ENCODE measurements around the gene C14orf119.

C14orf119 gene

DNA sequence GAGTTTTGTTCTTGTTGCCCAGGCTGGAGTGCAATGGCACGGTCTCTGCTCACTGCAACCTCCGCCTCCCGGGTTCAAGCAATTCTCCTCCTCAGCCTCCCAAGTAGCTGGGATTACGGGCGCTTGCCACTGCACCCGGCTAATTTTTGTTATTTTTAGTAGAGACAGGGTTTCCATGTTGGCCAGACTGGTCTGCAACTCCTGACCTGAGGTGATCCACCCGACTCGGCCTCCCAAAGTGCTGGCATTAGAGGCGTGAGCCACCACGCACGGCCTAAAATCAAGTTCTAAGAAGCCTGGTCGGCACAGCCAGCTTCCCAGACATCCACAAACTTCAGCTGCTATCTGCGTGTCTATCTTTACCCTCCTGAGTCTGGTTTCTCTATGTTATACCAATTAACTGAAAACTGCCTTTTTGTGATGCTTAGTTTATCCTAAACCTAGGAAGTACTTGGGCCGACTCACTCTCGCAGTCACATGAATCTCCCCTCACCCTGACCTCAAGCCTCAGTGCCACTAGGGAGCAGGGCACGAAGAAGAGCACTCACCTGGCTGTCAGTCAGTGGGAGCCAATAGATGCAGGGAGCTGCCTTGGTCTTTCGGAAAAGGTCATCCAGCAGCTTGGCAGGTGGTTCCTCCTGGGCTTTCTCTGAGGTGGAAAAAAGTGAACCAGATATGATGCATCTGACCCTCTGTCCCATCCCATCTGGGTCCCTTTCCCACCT, 34.6 kb upstream of the C14orf119 start:
- DNase-seq (ENCODE audit: low read depth) = no peak

DNA sequence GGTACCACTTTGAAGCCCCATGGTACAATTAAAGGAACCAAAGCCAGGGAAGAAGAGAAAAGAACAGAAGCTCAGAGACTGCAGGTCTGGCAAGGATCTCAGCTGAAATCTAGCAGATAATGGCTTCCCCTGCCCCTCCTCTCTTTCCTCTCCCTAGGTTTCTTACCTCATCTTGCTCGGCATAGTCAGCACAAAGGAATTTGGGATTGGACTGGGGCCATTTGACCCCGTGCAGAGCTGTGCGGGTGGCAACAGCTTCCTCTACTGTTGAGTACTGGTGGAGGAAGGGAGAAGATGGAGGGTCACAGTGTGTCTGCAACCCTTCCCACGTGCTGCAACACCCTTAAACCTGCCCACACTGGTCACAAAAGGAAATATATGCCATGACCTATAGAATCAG, 33.3 kb upstream of the C14orf119 start:
- no peak for DNase-seq (ENCODE audit: low read depth)

DNA sequence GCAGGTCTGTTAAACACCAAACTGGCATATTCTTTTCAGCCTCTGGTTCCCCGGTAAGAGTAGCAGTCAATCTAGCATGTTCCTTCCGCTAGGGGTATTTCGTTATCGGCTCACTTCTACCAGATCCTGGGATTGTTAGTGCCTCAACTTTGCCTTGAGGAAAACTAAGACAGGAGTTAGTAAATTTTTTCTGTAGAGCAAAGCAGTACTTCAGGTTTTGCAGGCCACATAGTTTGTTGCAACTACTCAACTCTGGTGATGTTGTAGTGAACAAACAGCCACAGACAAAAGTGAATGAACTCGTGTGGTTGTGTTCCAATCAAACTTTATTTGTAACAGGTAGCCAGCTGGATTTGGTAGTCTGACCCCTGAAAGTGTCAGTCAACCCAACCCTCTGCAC, 31.7 kb upstream of the C14orf119 start:
- no peak for DNase-seq (ENCODE audit: low read depth)

DNA sequence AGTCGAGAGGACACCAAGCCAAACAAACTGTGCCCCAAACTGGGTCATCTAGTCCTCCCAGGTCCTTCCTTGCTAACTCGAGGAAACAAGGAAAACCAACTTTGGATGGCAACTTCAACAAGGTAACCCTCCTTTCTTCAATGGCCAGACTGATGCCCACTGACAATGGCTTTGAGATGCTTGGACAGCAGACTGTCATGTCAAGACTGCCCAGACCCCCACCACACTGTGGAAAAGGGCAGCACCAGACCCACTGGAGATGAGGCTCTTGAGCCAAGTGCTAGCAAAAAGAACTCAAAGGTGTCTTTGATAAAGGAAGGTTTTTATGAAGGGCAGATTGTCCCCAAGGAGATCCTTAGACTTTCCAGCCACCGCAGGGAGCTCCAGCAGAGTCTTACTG, 28.9 kb upstream of the C14orf119 start:
- DNase-seq (ENCODE audit: low read depth) = no peak

DNA sequence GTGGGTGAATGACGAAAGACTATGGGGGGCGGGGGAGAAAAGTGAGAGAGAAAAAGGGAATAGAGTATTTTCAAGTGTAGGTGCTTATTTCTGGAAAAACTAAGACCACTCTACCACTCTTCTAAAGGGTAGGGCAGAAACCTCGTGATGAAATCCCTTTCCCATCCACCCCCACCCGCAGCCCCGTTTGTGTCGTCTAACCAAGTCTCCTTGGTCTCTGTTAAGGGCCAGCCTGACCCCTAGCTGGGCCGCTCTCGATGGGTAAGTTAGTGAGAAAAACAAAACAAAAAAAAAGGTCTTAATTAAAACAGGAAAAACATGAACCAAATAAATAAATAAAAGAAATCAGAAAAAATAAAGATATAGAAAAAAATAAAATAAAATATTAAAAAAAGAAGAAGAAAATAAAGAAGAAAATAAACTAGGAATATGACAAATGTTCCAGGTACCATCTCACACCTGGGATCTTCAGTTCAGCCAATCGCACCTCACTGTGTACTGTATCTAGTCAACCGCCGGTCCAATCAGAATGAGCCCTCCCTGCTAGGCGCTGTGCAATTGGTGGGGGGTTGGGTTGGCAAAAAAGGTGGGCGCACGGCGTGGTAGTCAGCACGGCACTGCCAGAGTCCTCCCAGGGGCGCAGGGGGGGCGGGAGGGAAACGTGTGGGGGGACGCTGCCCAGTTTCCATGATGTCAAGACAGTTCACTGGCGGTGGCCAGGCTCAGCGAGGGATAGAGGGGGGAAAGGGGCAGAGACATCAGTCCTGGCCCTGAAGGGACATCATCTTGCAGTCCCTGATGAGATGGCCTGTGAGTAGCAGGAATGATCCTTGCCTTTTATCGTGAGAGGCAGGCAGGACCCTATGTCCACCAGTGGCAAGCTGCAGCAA, 28.2 kb upstream of the C14orf119 start:
- DNase-seq (ENCODE audit: low read depth) = no peak

DNA sequence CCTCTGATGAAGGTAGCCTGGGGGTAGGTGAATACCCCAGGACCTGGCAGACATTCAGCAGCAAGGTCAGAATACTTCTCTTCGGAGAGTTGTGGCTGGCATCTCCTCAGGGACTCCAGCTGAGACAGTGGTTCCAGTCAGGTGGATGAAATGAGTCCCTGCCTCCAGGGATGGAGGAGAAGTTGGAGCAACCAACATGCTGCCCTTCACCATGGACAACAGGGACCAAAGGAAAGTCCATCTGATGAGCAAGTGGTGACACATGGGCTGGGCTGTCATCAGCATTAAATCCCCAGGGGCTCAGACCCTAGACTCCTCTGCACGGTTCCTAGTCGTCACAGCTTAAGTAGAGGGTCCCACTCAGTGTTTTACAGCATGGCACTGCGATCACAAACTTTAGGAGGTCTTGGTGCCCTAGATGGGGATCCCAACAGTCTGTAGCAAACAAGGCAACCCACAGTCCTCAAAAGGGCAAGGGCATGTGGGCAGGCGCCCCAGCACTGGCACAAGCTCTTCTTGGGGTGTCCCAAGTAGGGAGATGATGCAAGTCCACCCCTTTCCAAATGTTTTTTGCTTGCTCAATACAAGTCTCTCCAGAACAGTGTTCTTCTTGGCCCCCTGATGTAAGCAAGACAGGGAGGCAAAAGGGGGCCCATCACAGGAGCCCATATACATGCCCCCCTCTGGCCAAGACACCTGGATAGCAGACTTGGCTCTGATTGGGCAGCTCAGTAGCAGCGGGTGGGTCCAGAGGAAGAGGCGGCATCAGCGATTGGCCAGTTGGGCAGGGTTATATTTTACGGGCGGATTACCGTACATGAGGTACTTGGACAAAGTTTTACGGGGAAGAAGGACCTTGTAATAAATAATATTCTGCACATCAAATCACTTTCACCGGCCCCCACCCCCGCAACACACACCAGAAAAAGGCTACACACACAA, 27.2 kb upstream of the C14orf119 start:
- DNase-seq (ENCODE audit: low read depth) = no peak

DNA sequence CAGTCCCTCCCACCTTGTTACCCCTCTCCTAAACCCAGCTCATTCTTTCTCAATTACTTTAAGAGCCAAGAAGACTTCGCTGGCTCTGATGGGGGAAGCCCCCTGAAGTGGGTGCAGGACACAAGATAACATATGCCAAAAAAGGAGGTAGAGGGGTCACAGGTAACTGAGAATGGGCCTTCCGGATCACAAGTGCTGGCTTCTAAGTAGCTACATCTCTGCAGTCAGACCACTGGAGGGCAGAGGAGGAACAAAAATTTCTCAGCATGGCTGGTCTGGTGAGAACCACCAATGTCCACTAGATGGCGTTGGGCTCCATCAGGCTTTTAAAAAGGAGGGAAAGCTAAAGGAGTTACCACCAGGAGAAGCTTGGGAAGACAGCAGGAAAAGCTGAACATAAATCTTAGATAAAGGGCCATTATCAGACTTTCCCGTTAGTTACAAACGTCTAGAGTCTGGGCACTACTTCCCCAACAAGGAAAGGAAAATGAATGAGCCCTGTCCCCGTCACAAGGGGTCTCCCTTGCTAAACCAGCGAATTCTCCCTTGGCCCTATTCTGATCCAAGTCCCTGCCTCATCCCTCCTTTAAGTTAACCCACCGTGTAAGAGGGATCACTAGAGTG, 26.4 kb upstream of the C14orf119 start:
- peak; percentile 44 for DNase-seq (ENCODE audit: low read depth)

DNA sequence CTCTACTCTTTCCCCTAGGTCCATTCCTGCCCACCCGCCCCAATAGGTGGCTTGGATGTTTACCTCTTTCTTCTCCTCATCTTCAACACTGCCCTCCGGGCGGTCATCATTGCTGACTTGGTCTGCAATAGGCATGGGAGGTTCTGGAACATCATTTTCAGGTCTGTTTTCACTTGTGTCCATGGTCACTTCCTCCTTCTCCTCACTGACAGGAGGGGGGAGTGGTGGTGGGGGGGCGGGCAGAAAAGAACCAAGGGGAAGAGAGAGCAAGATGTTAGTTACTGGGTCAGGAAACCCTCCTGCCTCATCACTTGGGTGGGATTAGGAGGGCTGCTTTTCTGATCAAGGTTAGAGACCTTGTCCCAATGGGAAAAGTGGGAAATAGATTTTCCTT, 25.9 kb upstream of the C14orf119 start:
- no peak for DNase-seq (ENCODE audit: low read depth)

DNA sequence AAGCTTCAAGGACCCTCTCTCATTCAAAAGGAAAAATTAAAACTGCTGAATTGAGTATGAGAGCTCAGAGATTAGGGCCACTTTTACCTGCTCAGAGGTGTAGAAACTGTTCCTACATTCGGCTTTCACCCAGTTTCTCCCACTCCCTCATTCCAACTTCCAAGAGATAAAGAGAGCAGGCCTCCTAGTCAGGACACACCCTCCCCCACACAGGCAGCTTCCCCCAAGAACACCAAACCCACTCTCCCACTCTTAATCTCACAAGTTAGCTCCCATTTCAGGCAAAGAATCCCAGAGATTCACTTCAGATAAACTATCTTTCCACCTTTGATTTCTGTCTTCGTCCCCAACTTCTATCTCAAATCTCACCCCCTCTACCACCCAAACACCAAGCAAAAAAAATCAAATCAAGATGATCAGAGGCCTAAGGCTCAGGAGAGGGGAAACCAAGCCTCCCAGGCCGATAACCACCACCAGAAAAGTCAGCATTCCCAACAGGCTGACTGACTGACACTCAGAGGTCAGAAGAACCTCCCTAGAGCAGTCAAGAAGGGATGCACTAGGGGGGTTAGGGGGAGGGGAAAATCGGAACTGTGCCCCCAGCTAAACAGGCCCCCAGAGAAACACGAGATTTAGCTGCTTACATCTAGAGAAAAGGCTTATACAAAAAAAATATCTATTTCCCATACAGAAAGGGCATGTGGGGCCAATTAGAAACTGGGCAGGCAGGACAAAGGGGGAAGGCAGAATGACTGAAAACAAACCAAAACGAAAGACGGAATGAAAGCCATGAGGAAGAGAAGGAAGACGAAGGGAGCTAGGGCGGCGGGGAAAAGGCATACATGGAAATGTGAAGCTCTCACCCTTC, 24.8 kb upstream of the C14orf119 start:
- DNase-seq (ENCODE audit: low read depth) = no peak

DNA sequence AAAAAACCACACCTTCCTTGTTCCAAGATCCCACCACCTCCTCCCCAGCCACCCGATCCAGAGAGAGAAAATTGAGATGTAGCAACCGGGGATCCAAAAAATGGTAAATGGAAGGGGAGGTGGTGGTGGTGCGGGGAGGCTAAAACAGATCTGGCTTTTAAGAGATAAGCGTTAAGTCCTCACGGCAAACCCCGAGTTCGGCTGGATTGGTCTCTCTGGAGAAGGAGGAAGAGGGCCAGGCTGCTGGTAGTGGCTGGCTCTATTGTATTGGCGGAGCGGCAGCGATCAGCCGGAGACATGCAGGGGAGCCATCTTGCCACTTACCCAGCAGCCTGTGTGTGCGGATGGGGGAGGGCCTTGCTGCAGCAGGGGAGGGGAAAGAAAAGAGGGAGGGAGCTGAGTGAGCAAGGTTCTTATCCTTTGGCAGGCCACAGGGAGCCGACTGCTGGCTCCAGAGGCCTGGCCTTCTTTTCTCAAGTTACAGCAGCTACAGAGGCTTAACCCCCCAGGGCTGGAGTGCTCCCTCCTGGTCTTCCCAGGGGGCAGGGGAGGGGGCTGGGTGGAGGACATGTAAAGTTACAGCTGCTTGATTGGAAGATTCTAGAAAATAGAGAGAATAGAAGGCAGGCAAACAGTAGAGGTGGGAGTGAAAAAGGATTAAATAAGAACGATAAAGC, 23.9 kb upstream of the C14orf119 start:
- peak; percentile 67 for DNase-seq (ENCODE audit: low read depth)

DNA sequence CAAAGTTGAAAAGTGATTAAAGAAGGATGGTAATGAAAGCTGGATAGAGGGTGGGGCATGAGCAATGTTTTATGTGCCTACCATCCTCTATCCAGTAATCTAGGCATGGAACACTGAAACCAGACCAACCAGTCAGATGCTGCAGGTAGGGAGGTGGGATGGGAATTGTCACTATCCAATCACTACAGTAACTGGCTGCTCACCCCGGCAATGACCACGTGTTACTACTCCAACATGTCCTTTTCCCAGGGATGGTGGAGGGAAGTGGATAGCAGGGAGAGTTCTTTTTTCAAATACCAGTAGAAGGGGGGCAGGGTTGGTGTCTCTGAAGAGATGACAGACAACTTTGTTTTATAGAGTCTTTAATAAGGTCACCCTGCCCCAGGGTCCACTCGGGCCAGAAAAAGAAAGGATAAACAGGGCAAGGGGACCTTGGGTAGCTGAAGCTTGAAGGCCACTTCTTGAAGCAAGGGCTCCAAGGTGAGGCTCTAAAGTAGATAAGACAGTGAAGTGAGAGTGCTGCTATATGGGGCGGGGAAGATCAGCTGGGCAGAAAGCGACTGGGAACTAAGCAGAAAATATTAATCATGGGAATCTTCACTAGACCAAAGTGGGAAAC, 23.3 kb upstream of the C14orf119 start:
- DNase-seq (ENCODE audit: low read depth) = no peak

DNA sequence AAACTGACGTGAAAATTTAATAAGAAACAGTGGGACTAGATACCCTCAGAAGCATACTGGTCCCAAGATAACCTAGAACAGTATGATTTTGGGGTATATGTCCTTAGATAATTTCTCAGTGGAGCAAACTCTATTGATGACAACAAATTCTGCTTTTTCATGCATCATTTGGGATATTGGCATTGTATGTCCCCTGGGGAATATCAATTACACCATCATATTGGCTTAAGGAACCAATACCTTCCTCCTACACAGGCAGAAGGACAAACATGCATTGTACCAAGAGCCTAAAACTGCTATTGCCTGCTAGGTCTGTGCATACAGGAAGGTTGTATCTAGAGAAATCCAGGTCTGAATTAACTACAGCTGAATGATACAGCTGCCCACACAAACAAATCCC, 20.4 kb upstream of the C14orf119 start:
- DNase-seq (ENCODE audit: low read depth) = no peak

DNA sequence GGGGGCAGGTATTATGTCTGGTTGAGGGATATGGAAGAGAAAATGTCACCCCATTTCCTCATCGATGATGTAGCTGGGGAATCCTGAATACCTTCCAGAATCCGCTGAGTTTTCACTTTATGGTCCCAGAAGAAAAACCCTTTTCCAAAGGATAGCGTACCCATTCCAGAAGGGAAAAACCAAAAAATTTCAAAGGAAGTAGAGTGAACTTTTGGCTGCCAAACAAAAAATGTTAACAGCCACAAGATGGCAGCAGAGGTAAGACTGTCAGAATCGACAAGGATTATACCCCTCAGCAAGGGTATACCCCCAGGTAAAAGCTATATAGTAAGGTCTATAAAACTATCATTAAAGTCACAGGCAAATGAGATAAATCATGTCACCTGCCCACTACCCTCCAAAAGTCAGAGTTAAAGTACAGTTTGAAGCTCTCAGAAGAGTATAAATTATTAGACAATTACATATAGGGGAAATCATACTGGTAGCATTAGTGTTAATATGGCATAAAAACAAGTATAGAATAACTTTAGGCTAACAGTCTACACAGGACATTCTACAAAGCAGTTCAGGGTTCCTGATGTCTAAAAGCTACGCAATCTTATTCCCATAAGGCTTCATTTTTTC, 18.4 kb upstream of the C14orf119 start:
- DNase-seq (ENCODE audit: low read depth) = no peak

DNA sequence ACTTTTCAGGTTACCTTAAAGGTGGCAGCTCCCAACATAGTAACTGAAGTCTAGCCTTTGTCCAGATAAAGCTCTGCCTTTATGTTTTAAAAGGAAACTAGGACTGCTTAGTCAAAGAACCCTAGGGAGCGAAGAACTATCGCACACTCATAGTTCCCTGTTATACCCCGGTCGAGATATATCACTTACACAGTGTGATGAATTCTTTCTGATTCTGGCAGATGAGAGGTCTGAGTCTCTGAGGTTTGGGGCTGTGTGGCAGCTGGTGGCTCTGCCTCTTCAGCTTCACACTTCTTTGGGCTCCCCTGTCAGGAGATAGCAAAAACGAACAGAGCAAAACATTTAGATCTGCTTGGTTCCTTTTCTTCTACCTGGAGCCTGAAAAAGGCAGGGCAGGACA, 17.3 kb upstream of the C14orf119 start:
- no peak for DNase-seq (ENCODE audit: low read depth)

DNA sequence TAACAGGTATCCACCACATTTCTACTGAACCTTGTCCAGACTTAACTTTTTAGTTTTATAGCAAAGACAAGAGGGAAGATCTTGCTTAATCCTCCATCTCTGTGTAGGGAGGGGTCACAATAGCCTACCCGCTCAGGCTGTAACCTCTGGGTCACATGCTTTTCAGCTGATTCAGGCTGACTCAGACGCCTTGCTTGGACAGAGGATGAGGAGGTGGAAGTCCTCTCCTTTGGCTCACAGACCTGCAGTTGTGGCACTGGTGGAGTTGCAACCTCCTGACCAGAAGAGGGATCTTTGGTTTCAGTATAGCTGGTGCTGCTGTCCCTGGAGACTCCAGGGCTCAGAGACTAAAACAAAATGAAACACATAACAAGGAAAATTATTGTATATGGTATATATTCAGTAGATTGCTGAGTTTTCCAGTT, 16.6 kb upstream of the C14orf119 start:
- no peak for DNase-seq (ENCODE audit: low read depth)

DNA sequence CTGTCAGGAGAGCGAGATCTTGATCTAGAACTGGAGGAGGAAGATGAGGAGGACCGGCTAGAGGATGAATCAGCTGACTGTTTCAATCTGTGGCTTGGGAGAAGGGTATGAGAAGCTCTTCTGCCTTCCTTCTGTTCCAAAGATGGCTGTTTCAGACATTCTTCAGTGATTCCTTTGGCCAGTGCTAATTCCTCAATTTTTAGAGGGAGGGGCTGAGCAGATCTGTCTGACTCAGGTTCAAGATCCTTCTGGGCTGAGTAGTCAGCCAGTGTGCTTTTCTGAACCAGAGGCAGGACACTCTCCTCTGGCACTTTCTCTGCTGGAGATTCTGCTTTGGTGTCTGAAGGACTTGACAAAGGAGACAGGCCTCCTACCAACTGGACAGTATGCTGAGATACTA, 15.6 kb upstream of the C14orf119 start:
- no peak for DNase-seq (ENCODE audit: low read depth)

DNA sequence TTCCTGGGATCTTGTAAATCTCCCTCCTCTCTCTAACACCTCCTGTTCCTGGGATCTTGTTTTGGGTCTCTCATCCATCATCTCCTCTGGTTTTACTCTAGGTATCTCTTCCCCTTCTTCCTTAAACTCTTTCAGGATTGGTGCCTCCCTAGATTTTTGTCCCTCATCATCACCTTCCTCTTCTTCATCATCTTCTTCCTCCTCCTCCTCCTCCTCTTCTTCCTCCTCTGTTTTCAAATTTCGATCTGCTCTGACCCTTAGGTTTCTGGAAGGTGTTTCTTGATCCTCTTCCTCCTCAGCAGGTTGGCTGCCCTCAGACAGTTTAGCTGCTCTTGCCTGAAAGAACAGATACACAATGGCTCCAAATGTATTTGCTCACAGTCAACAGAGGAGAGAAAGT, 14.8 kb upstream of the C14orf119 start:
- no peak for DNase-seq (ENCODE audit: low read depth)

DNA sequence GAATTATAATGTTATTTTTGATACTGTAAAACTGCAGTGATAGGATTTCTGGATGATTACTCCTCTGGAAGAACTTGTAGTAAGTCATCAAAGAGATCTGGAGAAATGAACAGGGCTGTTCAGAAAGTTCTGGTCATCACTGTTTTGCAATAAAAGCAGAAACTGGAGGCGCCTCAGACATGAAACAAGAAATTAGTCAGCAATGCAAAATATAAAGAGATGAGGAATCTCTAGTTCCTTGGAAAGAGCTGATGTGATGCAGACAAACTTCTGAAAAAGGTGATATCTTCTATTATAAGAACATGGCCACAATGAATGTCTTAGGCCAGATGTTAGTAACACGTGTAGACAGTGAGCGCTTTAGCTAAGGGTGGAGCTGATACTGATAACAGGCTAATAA, 9.8 kb upstream of the C14orf119 start:
- no peak for DNase-seq (ENCODE audit: low read depth)

DNA sequence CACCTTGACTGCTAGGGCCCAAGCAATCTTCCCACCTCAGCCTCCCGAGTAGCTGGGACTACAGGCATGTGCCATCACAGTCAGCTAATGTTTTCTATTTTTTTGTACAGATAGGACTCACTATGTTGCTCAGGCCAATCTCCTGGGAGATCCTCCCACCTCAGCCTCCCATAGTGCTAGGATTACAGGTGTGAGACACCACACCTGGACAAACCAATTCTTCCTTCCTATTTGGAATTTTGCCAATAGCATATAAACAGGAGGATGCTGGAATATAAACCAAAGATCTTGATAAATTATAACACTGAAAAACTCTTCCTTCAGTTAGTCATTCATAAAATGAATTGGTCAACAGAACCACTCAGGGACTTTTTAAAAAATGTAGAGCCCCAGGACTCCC, 8.7 kb upstream of the C14orf119 start:
- DNase-seq (ENCODE audit: low read depth) = no peak

All from T-helper 22 cell (primary cell).